Subcutaneous adipose tissue (tissue), 4 donors: ENCODE data around the gene ZBTB20. TPM values are rescaled to one million over a fixed set of nuclear protein-coding genes. Genes with fewer than 3 reads are reported as not detected.

ENCODE experiments used
- CTCF ChIP-seq: fragments of 450-650 bp; IDR thresholded peaks from one replicate; pipeline ENCODE4 v1.5.1; 2016; ENCODE audit warnings: low read depth, mild to moderate bottlenecking, control low read depth, antibody characterized with exemption, moderate library complexity
- total RNA-seq, 4 donors: library from RNA; depleted of rRNA; stranded (reverse); fragments of >200 nt; gene quantifications; one replicate each; pipeline ENCODE4 v1.1.0, GENCODE V29; 2016

The ZBTB20 gene
- total RNA-seq, 4 donors from 2014 or later: 60.3 to 93.4 (median 69.1) TPM

- no peak for TF ChIP-seq CTCF
Measured at GRCh38 chr3:114552527-114552812, 594.6 kb downstream of the ZBTB20 start.

- no peak for TF ChIP-seq CTCF
Measured at GRCh38 chr3:114551770-114552526, 595.1 kb downstream of the ZBTB20 start.

GRCh38 chr3:114550165-114550564, 596.9 kb downstream of the ZBTB20 start:
- no peak for TF ChIP-seq CTCF

GRCh38 chr3:114545193-114545592, 601.9 kb downstream of the ZBTB20 start:
- TF ChIP-seq CTCF: no peak

GRCh38 chr3:114542359-114542758, 604.7 kb downstream of the ZBTB20 start:
- no peak for TF ChIP-seq CTCF

GRCh38 chr3:114539525-114539924, 607.6 kb downstream of the ZBTB20 start:
- no peak for TF ChIP-seq CTCF

GRCh38 chr3:114538211-114538610, 608.9 kb downstream of the ZBTB20 start:
- TF ChIP-seq CTCF: no peak
